GM19099 (cell line): Measurements from ENCODE around the gene KLHDC8B.

Experiments
- POLR2A ChIP-seq: IDR thresholded peaks from 3 replicates; pipeline ENCODE4 v1.6.1; 2011; ENCODE audit warnings: low read depth; ENCODE audit not compliant: insufficient read length; ENCODE audit errors: extremely low read depth

Gene KLHDC8B

DNA sequence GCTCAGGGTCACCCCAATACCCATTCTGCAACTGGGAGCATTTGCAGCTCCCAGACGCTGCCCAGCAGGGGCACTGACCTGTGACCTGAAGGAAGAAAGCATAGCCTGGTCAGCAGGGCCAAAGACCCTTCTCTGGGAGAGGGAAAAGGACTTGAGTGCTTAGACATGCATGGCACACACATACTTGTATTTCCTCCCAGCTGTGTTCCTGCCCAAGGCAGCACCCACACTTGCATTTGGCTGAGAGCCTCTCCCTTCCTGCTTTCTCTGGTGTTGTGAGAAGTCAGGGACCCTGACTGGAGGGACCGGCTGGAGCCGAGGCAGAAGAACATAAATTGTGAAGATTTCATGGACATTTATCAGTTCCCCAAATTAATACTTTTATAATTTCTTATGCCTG is 31.3 kb upstream of the KLHDC8B start:
- TF ChIP-seq POLR2A, result no peak

DNA sequence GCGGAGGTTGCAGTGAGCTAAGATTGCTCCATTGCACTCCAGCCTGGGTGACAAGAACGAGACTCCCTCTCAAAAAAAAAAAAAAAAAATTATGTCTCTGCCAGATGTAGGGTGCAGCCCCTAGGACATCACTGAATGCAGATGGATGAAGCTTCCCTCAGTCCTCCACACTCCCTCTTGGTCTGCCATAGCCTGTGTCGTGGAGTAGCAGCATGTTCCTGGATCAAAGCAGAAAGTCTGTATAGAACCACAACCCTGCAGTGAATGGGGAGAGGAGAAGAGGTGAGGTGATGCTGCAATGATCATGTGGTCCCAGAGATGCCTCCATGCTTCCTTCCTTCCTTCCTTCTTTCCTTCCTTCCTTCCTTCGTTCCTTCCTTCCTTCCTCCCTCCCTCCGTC is 23.2 kb upstream of the KLHDC8B start:
- TF ChIP-seq POLR2A, result no peak

DNA sequence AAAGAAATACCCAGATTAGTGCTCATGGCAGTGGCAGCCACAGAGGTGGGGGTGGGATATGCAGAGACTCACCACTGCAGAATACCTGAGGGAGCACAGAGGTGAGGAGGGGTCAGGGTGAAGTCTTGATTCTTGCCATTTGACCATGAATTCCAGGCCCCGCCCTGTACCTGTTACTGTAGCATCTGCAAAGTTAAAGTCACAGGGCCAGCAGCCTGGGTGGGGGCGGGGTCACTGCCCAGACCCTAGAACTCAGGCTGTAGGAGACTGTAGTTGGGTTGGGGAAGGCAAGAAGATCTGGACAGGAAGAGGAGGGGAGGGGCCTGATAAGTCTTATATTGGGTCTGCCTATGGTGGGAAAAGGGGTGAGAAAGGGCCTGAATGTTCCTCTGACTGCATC is 19.8 kb upstream of the KLHDC8B start:
- TF ChIP-seq POLR2A, result no peak

DNA sequence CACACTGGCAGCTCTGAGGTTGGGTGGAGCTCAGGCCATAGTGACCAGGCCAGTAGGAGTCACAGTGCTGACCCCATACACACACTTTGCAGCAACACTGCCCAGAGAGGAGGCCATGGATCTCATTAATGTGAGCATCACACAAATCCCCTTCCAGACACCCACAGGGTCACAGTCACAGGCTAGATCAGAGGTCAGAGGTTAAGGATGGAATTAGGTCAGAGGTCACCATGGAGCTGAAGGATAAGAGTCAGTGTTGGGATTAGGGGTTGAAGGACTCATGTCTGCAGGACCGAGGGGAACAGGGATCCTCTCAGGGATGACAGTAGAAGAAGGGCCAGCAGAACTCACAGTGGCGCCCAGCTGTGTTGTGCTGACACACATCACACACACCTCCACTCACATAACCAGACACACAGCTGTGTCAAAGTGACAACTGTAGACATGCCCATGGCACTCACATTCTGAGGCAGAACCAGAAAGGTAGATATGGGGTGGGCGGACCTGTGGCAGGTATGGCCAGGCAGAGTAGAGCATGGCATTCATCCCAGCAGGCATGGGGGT is 18.0 kb upstream of the KLHDC8B start:
- no peak for TF ChIP-seq POLR2A

DNA sequence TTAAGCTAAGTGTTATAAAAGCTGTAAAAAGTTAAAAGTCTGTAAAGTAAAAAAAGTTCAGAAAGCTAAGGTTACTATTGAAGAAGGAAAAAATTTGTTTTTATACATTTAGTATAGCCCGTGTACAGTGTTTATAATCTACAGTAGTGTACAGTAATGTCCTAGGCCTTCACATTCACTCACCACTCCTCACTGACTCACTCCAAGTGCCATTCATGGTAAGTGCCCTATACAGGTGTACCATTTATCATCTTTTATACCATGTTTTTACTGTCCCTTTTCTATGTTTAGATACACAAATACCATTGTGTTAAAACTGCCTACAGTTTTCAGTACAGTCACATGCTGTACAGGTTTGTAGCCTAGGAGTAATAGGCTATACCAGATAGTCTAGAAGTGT is 14.1 kb upstream of the KLHDC8B start:
- no peak for TF ChIP-seq POLR2A

DNA sequence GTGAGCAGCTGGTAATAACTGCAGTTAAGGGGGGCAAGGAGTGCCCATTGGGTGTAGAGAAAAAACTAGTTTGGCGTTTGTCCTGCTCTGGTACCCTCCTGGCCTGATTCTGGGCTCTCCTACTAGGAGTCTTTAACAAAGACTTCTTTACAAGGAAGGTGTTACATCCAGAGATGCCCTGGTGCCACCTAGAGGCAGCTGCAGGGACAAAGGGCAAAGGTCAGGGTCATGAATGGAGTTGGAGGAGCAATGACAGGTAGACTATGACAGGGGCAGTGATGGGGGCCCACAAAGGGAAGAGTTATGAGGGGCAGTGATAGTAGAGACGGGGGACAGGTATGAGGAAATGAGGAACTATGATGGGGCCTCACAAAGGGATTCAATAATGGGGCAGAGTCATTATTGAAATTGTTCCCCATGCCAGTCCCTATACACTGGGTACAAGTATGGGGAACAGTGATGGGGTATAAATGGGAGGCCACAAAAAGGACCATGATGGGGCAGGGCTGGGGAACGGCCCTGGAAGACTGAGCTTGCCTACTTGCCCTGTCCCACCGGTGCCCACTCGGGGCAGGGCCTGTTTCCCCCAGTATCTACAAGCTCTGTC is 13.2 kb upstream of the KLHDC8B start:
- TF ChIP-seq POLR2A, result no peak

DNA sequence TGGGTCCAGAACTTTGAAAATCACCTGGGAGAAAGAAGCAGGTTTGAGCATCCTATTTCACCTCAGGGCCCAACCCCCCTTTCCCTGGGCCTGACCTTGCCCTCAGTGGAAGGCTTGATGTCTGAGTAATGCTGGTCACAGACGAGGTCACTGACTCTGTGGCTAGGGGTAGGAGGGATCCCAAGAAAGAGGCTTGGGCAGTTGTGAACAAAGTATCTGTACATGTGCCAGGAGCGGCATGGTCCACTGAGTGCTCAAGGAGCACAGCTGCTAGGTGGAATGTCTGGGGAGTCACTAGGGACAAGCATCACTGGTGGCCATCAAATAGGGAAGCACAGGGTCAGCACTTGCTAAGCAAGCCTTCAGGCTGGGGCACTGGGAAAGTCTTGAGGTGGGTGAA is 12.6 kb upstream of the KLHDC8B start:
- TF ChIP-seq POLR2A, result no peak

DNA sequence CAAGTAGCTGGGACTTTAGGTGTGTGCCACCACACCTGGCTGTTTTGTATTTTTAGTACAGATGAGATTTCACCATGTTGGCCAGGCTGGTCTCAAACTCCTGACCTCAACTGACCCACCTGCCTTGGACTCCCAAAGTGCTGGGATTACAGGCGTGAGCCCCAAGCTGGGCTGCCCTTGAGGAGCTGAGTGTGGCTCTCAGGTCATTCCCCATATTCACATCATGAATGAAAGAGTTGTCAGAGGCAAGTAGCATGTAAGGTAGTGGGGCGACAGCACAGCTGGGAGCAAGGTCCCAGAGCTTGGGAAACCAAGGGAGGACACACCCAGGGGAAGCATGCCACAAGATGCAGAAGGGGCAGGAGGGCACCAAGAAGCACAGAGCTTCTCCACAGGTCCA is 10.2 kb upstream of the KLHDC8B start:
- no peak for TF ChIP-seq POLR2A

DNA sequence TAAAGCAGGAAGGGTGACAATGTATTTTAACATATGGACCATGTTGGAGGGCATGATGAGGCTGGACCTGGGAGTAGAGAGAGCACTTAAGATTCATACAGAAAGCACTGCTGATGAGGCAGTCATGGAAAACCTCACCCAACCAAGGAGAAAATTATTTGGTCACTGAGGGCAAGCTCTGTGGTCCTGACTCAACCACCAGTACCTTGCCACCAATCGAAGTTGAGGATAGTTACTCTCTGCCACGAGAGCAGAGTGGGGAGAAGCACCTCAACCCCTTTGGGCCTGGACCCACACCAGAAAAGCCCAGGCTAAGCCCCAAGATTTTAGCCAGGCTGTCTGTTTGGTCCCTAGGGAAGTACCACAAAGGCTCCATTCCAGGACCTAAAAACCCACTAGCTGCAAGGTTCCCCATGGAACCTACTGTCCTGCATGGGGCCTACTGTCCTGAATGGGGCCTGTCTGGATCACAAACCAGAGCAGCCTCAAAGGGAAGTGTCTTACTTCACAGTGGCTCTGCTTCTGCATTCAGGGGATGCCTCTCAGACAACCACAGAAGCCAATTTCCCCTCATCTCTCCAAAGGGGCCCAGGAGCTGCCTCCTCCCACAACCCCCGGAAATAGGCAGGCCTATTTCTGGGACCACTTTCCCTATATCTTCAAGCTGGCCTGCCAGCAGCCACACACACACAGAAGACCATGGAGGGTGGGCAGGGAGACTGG is 9.4 kb upstream of the KLHDC8B start:
- no peak for TF ChIP-seq POLR2A

DNA sequence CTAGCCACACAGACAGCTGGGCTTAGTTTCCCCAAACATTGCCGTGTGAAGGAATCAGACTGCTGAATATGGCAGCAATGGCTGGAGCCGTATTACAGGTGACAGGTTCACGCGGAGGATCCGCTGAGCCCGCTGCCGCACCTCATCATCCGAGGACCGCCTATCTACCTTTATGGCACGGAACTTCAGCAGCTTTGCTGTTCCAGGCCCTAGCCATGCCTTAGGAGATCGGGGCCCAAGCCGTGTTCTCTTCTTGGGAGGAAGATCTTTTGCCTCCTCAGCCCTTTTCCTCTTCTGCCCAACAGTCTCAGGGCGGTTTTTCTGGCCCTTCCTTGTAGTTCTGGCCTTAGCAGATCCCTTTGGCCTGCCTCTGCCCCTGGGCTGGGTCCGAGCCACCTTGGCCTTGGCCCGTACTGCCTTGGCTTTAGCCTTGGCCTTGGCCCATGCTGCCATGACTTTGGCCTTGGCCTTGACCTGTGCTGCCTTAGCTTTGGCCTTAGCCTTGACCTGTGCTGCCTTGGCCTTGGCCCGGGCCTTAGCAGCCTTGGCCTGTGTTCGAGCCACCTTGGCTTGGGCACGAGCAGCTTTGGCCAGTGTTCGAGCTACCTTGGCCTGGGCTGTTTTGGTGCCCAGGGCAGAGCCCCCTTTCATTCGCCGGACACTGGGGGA is 8.5 kb upstream of the KLHDC8B start:
- no peak for TF ChIP-seq POLR2A

DNA sequence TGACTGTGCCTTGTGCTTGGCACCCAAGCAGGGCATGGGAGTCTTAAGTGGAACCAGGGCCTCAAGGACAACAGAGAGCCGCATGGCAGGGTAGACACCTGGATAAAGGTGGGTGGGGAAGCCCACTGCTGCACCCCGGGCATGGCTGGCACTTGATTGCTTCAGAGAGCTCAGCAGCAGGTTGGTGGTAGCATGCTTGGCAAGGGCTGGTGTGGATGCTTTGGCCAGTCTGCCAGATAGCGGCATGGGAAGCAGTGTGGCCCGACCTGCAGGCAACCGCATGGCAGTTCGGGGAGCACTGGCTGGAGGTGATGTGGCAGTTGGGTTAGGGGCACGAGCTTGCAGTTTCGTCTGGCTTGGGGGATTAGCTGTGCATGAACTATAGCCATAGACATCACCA is 7.8 kb upstream of the KLHDC8B start:
- TF ChIP-seq POLR2A, result no peak

DNA sequence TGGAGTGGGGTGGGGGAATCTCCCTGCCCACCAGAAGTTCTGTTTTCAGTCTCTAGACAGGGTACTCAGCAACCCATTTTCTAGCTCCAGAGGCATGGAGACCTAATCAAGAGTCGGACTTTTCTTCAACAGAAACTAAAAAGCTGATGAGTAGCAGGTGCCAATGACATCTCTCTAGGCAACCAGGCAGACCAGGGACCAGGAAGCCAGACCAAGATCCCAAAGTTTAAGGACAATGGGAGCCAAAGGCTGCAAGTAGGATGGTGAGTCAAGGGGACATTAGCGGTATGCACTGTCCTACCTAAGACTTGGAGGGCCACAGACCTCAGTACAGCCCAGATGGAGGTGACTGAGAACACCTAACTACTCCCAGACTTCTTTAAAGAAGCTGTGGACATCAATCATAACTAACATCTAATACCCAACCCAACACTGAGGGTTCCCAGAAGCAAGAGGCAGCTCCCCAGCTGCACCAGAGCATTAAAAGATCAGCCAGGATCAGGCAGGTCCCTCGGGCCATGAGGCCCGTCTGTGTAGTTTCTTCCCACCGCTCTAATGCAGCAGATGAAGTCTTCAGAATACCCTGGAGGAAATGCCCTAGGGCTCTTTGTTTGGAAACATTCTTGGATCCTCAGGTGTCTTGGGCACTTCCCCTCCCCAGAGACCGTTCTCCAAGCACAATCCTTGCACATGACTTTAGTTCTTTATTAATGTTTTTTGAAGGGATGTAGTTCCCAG is 6.2 kb upstream of the KLHDC8B start:
- TF ChIP-seq POLR2A, result no peak

DNA sequence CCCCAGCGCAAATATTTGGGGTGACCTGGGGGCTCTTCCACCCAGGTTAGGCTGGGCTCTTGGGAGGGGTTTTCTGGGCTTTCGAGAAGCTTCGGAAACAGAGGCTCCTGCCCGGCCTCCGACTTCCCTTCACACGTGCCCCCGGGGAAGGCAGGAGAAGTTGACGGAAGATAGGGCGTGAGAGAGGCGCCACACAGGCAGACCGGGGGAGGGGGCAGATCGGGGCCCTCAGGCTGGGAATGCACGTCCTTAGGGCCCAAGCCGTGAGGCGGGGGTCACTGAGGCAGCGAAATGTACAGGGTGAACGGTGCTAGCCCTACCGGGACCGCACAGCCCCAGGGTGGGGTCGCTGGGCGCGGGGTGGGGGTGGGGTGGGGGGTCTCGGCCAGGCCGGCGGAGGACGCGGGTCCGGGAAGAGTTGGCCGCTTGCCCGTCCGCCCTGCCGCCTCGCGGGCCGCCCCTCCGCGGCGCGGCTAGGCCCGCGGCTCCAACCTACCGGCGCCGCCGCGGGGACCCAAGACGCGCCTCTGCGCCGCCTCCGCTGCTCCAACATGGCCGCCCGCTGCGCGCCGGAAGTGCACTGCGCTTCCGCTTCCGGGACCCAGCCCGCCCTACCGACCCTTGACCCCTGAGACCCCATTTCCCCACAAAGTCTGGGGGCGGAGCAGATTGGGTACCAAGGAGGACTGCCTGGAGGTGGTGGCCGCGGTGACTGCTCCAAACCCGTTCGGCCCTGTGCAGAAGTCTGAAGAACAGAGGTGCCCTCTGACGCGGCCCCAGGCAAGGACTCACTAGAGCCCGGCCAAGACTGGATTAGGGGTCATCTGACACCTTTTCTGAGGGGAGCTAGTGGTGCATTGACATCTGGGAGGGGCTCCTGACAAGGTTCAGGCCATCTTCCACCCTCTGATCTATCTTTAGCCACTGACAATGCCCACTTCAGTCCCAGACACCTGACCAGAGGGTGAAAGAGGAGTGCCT is 5.3 kb upstream of the KLHDC8B start, which contains the start of gene CCDC71:
TSS of gene CCDC71 (minus strand) at position 561 of the 981 bp plus-strand sequence. CDS start 2,123 bp downstream, outside the sequence.
- TF ChIP-seq POLR2A, result peak; percentile 83

DNA sequence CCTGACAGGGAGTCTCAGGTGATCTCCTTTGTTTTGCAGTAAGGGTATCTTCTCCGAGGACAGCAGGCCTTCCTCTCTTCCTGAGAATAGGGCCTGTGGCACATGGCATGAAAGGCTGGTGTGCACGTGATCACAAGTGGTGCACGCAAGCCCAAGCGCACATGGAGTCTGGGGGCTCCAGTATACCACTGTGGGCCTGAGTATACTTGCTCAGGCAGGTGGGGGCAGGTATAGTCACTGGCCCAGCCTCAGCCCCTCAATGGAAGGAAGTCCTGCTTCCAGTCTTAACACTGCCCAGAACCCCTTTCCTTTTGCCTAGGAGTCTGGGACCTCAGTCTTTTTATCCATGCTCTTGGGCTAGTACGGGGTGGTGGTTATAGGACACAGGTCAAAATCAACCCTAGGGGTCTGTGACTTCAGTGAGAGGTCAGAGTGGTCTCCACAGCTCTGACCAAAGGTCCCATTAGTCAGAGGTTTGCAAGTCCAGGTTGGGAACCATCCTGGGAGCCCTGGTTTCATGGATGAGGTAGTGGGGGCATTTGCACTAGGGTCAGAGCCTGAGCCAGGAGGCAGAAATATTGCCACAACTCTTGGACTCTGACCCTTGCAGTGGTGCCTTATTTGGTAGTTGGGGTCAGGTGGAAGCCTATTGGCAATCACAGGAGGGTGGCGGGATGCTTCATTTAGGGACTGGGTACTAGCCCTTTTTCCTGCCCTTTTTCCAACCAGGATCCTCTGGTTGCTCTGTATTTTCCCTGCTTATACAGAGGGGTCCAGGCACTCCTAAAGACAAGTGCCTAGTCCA is 4.4 kb upstream of the KLHDC8B start:
- TF ChIP-seq POLR2A, result no peak

DNA sequence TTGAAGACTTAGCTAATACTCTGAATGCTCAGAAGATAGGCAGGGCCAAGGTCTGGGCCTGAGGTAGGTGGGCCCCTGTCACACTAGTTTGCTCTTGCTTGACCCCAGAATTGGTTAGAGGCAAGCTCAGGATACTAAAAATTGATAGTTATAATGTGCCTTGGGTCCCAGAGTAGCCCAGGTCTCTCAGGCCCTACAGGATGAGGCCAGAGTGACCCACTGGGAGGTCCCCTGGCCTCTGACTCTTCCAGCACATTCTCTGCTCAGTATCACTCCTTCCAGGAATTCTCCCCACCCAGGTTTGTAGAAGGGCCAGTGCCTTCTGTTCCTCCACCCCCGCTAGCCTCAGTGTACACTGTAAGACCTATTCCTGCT is 667 bp upstream of the KLHDC8B start:
- no peak for TF ChIP-seq POLR2A
